SKM-1 (cell line): ENCODE measurements around the gene LRFN2.

Experiments used
- DNase-seq: peaks from one replicate; lab custom pipeline; 2025; ENCODE audit not compliant: unreplicated experiment; lab: John Stamatoyannopoulos, UW

LRFN2 gene

DNA sequence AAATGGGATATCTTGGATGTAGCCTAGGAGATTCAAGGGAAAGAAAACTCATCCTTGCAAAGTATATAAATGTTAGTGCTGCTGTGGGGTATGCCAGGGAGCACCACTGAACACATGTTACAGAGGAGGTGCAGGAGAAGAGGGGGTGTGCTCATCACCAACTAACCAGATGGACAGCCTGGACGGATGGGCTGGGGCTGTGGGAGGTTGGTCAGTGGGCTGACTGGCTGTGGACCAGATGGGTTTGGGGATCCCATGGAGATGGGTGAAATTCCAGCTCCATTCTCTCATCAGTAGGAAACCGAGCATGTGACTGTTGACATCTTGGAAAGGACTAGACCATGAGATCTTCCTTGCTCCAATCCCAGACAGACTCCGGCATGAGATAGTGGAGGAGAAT, 201.0 kb downstream of the LRFN2 start:
- no peak for DNase-seq

DNA sequence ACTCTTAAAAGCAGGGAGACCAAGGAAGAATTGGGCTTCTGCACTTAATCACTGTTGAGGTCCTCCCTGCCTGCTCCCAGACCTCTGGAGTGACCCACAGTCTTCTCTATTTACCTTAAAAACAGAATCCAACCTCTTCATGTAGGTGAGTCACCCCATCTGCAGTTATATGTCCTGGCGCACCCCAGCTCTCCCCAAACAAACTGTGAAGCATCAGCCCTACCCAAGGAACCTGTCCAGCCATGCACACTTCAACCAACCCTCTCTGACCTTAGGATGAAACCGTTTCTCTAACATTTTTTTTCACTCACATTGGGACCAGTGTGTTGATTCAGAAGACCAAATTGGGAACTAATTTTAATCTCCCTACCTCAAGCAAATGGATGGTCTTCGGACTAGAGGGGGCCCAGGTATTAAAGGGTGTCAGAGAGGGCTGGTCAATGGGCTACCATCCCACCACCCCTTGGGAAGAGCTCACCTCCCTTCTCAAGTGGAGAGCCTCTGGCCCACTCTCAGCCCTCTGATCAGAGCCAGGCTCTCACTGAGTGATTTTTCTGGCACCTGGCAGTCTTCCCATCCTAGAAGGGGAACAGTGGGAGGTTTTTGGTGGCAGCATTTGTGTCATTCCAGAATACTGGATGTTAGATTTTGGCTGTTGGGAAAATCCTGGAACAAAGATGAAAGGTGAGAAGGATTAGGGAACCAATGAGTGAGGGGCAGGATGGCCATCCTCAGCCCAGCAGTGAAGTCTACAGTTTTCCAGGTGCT, 203.6 kb downstream of the LRFN2 start:
- DNase-seq = no peak

DNA sequence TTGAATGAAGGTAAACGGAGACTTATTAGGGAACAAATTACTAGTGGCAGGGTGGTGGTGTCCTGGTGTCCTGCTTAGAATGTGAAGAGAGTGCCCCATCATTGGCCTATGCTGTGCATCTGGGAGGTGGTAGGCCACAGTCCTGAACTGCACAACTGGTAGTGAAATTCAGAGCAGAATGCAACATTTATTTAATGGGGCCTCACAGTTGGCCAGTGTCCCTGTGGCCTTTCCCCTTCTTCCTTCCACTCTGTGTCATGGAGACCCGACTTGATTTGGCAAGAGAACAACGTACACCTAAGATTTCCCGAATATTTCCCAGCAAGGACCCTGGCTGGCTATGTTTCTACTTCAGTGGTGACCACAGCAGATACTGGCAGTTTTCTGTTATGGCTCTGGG, 206.9 kb downstream of the LRFN2 start:
- no peak for DNase-seq

DNA sequence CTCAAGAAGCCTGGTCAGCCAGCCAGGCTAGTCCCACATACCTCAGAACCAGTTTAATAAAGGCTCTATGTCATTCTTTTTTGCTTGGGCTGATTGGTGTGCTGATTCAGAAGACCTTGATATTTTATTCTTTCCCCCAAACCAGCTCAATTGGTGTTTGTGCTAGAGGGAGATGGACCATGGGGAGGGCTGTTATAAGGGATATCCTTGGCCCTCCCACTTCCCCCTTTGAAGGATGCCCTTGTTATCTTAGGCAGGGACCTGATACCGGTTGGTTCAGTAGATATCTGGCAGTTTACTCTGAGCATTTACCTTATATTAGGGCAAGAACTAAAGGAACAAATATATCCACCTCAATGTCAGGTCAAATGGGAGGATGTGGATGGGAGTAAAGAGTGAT, 207.4 kb downstream of the LRFN2 start:
- no peak for DNase-seq

DNA sequence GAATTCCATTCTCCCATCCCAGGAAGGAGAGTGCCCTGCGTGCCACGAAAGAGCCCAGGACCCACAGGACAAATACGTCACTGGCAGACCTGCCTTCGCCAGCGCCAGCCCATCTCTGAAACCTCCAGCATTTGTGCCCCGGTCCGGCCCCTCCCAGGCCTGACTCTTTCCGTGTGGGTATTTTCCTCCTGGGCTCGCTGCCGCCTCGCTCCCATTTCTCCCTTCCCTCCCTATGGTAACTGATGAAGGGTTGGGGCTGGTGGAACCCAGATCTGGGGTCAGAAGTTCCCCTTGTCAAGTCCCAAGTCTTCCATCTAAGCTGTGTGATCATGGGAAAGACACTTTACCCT, 208.5 kb downstream of the LRFN2 start:
- no peak for DNase-seq

DNA sequence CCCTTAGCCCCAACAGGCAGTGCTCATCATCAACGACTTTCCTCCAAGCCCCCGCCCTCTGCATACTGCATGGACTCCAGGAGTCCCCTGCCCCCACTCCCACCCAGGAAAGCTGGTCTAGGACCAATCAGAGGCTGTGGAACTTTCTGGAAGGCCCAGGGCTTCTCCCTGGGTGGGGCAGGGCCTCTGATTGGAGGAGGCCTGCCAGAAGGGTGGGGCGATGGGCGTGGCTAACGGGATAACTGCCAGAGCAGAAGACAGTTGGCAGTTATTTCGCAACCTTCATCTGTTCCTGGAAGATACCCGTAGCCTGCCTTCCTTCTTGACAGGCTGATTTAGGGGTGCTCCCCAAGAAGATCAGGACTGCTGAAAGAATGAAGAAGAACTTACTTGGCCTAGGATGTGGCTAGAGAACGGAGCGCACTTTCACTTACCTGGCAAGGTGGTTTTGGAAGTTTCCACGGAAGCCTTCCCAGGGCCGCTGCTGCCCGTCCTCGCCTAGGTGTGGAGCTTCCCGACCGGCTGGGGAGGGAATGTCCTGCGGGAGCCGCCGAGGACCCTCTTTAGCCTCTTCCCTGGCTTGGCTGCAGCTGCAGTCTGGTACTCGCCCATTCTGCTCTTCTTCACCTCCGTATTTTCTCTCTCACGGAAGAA, 209.0 kb downstream of the LRFN2 start:
- no peak for DNase-seq

DNA sequence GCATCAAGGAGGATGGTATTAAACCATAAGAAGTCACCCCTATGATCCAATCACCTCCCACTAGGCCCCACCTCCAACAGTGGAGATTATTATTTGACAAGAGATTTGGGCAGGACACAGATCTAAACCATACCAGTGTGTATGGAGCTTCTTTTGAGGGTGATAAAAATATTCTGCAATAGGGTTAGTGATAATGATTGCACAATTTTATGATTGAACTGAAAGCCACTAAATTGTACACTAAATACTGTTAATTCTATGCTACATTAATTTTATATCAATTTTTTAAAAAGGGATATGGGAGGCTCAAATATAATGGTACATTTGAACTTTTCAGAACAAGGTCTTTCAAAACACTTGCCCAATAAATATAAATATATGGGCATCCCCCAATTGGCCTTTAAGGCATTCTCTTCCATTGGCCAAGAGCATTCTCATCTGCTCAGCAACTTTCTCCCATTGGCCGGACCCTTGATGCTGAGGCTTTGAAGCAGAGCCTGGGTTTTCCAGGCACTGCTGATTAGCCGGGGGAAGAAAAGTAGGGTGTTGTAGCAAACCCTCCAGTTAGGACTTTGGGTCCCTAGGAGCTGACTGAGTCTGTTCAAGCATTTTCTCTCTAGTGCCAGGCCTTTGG, 209.9 kb downstream of the LRFN2 start:
- DNase-seq = no peak

DNA sequence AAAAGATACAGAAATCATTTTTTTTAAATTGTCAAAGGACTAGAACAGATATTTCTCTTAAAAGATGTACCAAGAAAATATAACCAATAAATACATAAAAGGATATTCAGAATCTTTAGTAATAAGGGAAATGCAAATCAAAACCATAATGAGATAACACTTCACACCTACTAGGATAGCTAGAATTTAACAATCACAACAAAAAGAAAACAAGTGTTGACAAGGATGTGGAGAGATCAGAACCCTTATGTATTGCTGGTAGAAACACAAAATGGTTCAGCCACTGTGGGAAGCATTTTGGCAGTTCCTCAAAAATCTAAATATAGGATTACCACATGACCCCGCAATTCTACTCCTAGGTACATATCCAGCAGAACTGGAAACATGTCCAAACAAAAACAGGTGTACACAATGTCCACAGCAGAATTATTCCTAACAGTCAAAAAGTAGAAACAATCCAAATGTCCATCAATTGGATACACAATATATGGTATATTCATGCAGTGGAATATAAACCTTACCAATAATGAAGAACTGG, 211.0 kb downstream of the LRFN2 start:
- no peak for DNase-seq

DNA sequence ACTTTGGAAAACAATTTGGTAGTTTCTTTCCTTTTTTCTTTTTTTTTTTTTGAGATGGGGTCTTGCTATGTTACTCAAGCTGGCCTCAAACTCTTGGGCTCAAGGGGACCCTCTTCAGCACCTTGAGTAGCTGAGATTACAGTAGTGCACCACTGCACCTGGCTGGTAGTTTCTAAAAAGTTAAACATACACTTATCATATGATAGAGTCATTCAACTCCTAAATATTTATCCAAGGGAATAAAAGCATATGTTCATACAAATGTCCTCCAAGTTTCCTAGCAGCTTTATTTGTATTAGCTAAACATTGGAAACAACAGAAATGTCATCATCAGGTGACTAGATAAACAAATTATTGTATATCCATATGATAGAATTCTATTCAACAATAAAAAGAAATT, 213.9 kb downstream of the LRFN2 start:
- DNase-seq = no peak

DNA sequence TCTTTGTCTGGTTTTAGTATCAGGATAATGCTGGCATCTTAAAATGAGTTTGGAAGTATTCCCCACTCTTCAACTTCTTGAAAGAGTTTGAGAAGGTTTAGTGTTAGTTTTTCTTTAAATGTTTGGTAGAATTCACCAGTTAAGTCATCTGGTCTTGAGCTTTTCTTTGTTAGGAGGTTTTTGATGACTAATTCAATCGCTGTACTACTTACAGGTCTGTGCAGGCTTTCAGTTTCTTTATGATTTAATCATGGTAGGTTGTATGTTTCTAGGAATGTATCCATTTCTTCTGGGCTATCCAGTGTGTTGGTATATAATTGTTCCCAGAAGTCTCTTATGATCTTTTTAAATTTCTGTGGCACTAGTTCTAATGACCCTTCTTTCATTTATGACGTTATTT, 215.5 kb downstream of the LRFN2 start:
- DNase-seq = no peak

DNA sequence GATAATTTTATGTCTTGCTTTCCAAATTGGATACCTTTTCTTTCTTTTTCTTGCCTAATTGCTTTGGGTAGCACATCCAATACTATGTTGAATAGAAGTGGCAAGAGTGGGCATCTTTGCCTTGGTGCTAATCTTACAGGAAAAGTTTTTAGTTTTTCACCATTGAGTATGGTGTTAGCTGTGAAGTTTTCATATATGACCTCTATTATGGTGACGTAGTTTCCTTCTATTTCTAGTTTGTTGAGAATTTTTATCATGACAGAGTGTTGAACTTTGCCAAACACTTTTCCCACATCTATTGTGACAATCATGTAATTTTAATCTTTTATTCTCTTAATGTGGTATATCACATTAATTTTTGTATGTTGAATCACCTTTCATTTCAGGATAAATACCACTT, 216.1 kb downstream of the LRFN2 start:
- no peak for DNase-seq

DNA sequence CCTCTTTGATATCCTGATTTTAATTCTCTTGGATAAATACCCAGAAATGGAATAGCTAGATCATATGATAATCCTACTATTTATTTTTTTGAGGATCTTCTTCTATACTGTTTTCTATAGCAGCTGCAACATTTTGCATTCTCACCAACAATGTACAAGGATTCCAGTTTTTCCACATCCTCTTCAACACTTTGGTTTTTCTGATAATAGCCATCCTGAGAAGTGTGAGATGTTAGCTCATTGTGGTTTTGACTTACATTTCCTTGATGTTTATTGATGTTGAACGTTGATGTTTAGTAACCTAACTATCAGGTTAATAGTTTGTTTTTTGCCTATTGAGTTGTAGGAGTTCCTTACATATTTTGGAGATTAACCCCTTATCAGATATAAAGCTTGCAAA, 217.3 kb downstream of the LRFN2 start:
- DNase-seq = no peak

DNA sequence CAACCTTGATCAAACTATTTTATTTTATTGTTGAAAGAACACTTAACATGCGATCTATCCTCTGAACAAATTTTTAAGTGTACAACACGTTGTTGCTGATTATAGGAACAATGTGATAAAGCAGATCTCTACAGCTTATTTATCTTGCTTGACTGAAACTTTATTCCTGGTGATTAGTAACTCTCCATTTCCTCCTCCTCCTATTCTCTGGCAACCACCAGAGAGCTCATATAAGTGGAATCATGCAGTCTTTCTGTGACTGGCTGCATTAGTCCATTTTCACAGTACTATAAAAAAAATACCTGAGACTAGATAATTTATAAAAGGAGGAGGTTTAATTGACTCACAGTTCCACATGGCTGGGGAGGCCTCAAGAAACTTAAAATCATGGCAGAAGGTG, 218.1 kb downstream of the LRFN2 start:
- no peak for DNase-seq

DNA sequence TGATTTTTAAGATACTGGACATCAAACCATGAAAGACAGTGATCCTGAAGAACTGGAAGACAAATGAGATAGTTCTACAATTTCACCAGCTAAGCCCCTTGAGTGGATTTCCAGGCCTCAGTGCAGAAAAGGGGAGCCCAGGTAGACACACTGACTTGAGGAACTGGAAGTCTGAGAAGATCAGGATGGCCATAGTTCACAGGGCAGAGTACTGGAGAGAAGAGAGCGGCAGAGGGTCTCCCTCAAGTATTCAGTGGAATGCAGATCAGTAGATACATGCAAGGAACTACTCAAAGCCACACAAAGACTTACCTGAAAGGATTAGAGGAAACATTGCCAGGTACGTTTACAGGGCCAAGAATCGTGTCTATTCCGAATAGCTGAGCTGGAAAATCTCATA, 224.3 kb downstream of the LRFN2 start:
- no peak for DNase-seq

DNA sequence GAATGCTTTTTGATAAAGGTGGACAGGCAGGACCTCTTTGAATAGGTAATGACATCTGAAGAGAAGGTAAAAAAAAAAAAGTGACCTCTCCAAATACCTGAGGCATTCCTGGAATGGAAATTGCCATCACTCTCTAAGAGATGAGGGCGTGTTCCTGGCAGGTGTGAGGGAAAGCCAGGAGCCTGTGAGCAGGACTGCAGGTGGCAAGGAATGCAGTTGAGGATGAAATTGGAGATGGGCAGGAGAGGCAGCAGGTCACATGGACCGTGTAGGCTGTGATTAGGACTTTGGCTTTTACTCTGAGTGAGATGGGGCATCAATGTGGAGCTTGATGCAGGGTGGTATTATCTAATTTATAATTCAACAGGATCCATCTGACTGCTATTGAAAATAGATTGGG, 227.4 kb downstream of the LRFN2 start:
- DNase-seq = no peak

DNA sequence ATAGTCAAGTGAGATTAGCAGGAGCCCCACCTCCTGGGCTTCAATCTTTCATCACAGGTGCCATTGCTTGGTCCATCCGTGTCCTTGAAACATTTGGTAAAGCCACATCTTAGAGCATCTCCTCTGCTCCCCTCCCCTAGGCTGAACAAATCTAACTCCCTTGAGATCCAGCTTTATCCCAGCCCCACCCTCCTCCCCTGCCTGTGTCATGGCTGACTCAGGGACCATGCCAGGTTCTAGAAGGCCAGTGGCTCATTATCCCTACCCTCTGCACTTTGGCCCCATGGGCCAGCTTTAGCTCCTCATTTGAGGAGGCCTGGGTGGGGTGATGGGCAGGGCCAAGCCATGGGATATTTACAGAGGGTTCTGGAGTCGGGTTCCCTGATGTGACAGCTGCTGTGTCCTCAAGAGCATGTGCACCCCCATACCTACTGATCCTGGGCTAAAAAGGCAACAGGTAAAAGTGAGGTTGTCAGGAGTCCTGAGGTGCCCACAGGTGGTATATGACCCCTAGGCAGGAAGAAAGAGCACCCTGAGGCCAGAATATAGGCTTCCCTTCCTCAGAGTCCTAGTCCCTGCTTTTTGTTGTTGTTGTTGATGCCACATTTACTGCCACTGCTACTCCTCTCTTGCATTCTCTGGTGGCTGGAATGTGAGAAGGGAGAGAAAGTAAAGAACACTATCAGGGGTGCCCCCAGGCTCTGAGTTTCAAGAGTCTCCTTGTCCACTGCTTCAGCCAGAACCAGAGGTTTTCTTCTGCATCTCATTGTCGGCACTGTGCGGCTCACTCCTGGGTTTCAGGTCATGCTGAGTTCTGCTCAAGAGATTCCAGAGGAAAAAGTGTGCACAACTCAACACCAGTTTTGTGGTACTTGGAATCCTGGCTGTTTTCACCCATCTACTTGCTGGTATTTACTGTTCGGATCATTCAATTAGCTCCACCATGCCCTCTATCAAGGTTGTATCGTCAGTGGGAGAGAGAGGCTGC, 228.4 kb downstream of the LRFN2 start:
- DNase-seq = no peak

DNA sequence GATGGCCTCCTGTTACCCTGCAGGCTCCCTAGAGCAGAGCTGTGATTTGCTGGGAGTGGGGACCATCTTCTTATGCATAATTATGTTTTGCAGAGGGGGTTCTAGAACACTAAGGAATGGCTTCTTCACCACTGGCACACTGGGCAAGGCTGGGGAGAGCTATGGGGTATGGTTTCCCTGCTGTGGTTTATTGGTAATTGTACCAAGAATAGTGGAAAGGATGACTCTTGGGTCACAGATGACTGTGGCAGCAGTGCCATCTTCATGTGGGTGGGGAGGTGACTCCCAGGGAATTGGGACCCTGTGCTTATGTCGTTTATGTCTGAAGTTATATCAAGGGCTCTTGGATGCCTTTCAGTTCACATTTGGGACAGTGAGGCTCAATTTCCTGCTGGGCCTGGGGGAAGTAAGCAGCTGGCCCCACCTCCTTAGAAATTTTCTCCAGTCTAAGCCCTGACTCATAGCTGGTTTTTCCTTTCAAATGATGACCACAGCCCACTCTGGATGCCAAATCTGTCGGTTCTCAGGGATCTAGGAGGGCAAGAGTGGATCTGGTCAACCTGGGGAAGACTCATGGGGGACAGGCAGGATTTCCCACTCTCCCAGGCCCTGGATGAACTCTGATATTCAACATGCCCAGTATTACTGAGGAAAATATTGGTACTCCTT, 230.8 kb downstream of the LRFN2 start:
- DNase-seq = no peak

DNA sequence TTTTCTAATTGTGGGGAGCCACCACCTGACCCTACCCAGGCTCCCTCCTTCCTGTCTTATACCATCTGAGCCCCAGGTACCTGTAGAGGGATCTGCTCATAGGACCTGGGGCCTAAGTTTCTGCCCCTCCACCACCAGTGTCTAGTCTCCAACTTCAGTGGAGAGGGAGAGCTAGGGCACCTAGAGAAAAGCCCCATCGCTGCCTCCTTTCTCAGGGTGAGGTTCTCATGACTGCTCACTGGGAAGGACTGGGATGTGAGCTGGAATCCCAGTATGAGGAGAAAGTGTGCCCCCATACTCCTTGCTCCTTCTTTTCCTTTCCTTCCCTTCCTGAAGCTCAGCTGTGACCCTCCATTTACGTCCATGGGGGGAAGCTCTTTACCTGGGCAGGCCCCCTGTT, 231.6 kb downstream of the LRFN2 start:
- DNase-seq = no peak

DNA sequence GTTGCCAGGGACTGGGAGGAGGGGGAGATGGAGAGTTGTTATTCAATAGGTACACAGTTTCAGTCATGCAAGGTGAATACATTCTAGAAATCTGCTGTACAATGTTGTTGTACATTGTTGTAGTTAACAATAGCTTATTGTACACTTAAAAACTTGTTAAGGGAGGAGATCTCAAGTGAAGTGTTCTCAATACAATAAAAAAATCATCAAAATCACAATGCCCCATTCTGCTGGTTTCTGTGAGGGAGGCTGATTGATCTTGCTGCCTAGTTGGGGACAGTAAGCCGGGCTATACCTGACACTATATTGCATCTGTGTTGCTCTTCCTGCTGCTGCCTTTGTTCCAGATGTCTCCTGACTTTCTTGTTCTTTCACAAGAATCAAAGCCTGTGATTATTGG, 232.1 kb downstream of the LRFN2 start:
- no peak for DNase-seq

DNA sequence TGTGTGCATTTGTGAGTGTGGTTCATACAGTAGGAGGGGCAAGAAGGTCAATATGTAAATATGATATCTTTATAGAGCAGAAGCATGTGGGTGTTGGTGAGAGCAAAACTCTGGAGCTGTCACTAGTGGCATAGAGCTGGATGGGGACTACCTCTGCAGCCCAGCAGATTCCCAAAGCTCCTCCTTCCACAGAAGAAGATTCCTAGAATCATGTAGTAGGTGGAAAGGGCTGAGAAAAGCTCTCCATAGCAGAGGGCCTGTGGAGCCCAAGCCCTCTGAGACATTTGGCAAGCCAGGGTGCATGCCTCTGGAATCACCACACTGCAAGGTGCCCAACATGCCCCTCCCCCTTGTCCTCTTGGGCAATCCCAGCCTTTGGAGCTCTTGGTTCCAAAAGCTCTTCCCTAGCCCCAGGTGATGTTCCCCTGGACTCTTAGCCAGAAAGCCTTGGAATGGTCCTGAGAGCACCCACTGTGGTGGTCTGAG, 233.2 kb downstream of the LRFN2 start:
- no peak for DNase-seq
